Activated T-helper 1 cell treated with anti-CD3 and anti-CD28 coated beads, Interleukin-12 subunit alpha, Interleukin-12 subunit beta, Interleukin-2, Interleukin-4 antibody, amounts not matched to agents 30 ng/mL and 10 ng/mL and 1 ng/mL, durations not matched to agents 14 hours and 24 hours and 36 hours (primary cell): Measurements from ENCODE around the gene IFT88. TPM values are rescaled to one million over a fixed set of nuclear protein-coding genes. Genes with fewer than 3 reads are reported as not detected.

ENCODE experiments used
- DNase-seq: peaks from one replicate; pipeline ENCODE4 v3.0.0; 2021; ENCODE audit warnings: low spot score
- H3K27ac Mint-ChIP-seq: one replicate; pipeline ENCODE4 v1.8.0; 2021; ENCODE audit warnings: mild to moderate bottlenecking, mixed read lengths
- H3K27me3 Mint-ChIP-seq: one replicate; pipeline ENCODE4 v1.8.0; 2022; ENCODE audit warnings: mild to moderate bottlenecking, moderate library complexity, mixed read lengths; ENCODE audit not compliant: insufficient read depth
- H3K36me3 Mint-ChIP-seq: one replicate; pipeline ENCODE4 v1.8.0; 2021; ENCODE audit warnings: low read depth, mixed read lengths
- H3K4me1 Mint-ChIP-seq: one replicate; pipeline ENCODE4 v1.8.0; 2021; ENCODE audit warnings: low read depth, mixed read lengths
- H3K4me3 Mint-ChIP-seq: one replicate; pipeline ENCODE4 v1.8.0; 2021; ENCODE audit warnings: mild to moderate bottlenecking, moderate library complexity, mixed read lengths
- H3K9me3 Mint-ChIP-seq: one replicate; pipeline ENCODE4 v1.8.0; 2021; ENCODE audit warnings: mixed read lengths
- intact Hi-C: fragments of 100-400 bp; cut with micrococcal nuclease; formaldehyde crosslinking; loops from one replicate; pipeline ENCODE4 v1.15.1; 2024
- total RNA-seq: library from RNA; stranded (reverse); gene quantifications from 2 replicates; pipeline ENCODE4 v1.2.3, GENCODE V29; 2022

Gene IFT88
- total RNA-seq, 1 donor from 2014 or later, result 1.5 TPM

DNA sequence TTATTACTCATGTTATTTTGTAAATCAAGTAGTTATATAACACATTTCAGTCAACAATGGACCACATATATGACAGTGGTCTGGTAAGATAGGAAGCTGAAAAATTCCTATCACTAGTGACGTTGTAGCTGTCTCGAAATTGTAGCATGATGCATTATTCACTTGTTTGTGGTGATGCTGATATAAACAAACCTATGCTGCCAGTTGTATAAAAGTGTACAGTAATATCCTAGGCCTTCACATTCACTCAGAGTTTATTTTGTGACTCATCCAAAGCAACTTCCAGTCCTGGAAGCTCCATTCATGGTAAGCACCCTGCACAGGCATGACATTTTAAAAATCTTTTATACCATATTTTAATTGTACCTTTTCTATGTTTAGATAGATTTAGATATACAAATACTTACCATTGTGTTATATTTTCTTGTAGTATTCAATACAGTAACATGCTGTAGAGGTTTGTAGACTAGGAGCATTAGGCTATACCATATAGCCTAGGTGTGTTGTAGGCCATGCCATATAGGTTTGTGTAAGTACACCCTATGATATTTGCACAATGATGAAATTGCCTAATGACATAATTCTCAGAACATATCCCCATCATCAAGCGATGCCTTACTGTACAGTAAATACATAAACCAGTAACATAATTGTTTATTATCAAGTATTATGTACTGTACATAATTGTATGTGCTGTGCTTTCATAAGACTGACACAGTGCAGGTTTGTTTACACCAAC lies 49.3 kb downstream of the IFT88 start:
- H3K27me3 Mint-ChIP-seq, result peaks cover 2% of the 10 kb centered on the region
- no peak for DNase-seq
- H3K36me3 Mint-ChIP-seq, result no peaks in the 10 kb centered on the region
- H3K4me3 Mint-ChIP-seq, result no peak overlapping the region
- H3K27ac Mint-ChIP-seq, result no peak overlapping the region
- H3K4me1 Mint-ChIP-seq, result no peaks in the 10 kb centered on the region
- no peaks in the 10 kb centered on the region for H3K9me3 Mint-ChIP-seq
- intact Hi-C loops, result no loop called here

DNA sequence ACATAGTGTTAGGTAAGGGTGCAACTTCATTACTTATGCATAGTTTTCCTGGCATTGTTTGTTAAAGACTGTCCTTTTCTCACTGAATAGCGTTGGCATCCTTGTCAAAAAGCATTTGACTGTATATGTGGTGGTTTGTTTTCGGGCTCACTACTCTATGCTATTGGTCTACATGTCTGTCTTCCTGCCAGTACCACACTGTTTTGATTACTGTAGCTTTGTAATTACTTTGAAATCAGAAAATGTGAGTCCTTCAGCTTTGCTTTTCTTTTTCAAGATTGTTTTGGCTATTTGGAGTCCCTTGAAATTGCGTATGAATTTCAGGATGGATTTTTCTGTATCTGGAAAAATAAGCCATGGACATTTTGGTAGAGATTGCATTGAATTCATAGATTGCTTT lies 56.0 kb downstream of the IFT88 start:
- no peaks in the 10 kb centered on the region for H3K4me1 Mint-ChIP-seq
- H3K27me3 Mint-ChIP-seq, result peaks cover 2% of the 10 kb centered on the region
- H3K4me3 Mint-ChIP-seq, result no peak overlapping the region
- no peak overlapping the region for H3K27ac Mint-ChIP-seq
- H3K9me3 Mint-ChIP-seq, result no peaks in the 10 kb centered on the region
- no peak for DNase-seq
- intact Hi-C loops, result no loop called here
- no peaks in the 10 kb centered on the region for H3K36me3 Mint-ChIP-seq

DNA sequence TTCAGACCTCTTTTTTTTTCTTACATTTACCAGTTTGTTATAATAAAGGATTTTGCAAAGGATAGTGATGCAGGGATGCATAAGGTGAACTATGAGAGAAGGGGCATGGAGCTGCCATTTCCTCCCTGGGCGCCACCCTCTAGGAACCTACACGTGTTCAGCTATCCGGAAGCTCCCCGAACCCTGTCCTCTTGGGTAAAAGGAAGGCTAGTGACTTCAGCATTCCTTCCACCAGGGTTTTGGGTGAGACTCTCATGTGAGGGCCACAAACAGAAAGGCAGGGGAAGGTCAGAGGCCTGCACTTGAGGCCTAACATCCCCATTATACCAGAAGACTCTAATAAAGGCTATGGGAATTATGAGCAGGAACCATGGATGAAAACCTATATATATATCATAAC lies 57.3 kb downstream of the IFT88 start:
- Mint-ChIP-seq H3K4me1 (no peaks in the 10 kb centered on the region), H3K27me3 (peaks cover 2% of the 10 kb centered on the region)
- intact Hi-C loops, result no loop called here

DNA sequence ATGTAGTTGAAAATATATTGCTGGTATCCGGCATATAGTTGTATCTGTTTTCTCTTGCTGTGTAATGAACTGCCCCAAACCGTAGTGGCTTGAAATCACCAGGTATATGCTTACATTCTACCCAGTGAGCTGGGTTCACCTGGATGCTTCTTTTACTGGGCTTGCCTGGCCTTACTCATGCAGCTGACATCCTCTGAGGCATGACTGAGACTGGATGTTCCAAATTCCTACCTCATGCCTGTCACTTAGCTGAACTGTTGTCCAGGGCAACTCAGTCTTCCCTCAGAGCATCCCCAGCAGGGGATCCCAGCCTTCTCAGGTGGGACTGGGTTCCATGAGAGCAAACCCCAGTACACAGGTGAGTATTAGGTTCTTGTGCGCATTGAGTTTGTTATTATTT lies 66.8 kb downstream of the IFT88 start:
- H3K27me3 Mint-ChIP-seq, result peaks cover 2% of the 10 kb centered on the region

More for the DNA sequence above, 57.3 kb downstream of the IFT88 start:
- Mint-ChIP-seq H3K36me3 (no peaks in the 10 kb centered on the region), H3K9me3 (no peaks in the 10 kb centered on the region), H3K4me3 (no peak overlapping the region), H3K27ac (no peak overlapping the region)
- no peak for DNase-seq

DNA sequence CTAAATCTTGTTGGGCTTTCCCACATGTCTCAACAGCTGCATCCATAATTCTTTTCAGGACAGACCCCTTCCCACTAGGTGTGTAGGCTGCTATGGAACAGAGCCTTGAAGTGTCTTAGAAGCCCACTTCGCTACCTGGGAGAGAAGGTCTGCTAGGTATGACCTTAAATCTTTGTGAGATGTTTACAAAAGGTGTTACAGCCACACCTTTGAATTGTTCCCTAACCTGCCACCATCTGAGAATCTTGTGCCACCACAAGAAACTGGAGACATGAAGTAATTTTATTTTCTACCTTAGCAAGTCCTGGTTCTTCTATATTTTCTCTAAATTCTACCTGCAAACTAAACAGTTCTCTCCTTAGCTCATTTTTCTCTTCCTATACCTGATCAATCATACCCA lies 69.1 kb downstream of the IFT88 start:
- intact Hi-C loops, result no loop called here
- Mint-ChIP-seq H3K27me3 (peaks cover 2% of the 10 kb centered on the region), H3K4me3 (no peak overlapping the region), H3K4me1 (peaks cover 7% of the 10 kb centered on the region), H3K27ac (no peak overlapping the region), H3K36me3 (no peaks in the 10 kb centered on the region), H3K9me3 (no peaks in the 10 kb centered on the region)
- DNase-seq, result no peak

More for the DNA sequence above, 66.8 kb downstream of the IFT88 start:
- no peak for DNase-seq
- H3K4me1 Mint-ChIP-seq, result peaks cover 7% of the 10 kb centered on the region
- H3K36me3 Mint-ChIP-seq, result no peaks in the 10 kb centered on the region
- intact Hi-C loops, result no loop called here
- H3K4me3 Mint-ChIP-seq, result no peak overlapping the region
- H3K27ac Mint-ChIP-seq, result no peak overlapping the region
- H3K9me3 Mint-ChIP-seq, result no peaks in the 10 kb centered on the region

DNA sequence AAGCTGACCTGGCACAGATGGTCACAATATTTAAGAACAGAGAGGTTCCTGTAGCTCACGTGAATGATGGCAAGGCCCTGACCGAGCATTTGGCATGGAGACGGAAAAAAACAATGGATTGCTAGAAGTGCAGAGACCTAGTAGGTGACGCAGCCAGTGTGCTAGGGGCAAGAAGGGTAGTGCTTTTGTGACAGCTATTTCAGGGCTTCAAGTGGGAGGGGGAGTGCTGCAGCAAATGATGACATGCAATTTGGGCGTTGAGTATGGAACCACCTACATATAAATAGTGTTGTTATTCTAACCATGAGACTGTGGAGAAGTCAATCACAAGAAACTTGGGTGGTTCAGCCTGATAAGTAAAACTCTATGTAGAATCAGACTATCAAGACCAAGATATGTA lies 70.9 kb downstream of the IFT88 start:
- Mint-ChIP-seq H3K4me3 (no peak overlapping the region), H3K27me3 (peaks cover 2% of the 10 kb centered on the region), H3K36me3 (no peaks in the 10 kb centered on the region), H3K9me3 (no peaks in the 10 kb centered on the region), H3K4me1 (peaks cover 7% of the 10 kb centered on the region), H3K27ac (no peak overlapping the region)
- intact Hi-C loops, result no loop called here
- no peak for DNase-seq

DNA sequence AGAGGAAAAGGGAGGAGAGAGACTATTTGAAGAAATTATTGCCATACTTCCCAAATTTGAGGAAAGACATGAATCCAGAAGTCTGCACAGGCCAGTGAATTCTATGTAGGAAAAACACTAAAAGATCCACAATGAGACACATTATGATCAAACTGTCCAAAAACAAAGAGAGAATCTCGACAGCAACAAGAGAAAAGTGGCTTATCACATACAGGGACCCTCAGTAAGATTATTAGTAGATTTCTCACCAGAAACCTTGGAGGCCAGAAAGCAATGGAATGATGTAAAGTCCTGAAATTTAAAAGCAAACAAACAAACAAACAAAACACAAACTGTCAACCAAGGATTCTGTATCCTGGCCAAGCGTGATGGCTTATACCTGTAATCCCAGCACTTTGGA lies 80.8 kb downstream of the IFT88 start:
- no peak for DNase-seq
- Mint-ChIP-seq H3K36me3 (no peaks in the 10 kb centered on the region), H3K27ac (no peak overlapping the region), H3K27me3 (peaks cover 2% of the 10 kb centered on the region), H3K9me3 (no peaks in the 10 kb centered on the region), H3K4me1 (no peaks in the 10 kb centered on the region), H3K4me3 (no peak overlapping the region)
- intact Hi-C loops, result no loop called here

DNA sequence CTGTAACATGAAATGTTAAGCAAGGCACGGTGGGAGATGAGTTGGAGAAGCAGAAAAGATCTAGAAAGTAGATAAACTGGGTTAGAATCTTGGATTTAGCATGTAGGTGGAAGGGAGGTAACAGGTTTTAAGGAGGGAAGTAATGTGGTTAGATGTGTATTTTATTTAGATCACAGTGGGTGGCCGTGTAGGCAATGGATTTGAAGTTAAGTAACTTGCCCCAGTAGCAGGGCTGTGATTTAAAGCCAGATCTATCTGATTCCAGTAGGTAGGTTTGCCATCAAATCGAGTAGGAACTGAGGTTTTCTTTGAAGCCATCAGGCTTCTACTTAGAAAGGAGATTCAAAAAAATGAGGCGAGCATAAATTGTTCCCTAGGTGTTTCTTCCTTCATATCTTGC lies 86.0 kb downstream of the IFT88 start:
- H3K27ac Mint-ChIP-seq, result no peak overlapping the region
- DNase-seq, result no peak
- H3K4me1 Mint-ChIP-seq, result no peaks in the 10 kb centered on the region
- intact Hi-C loops, result no loop called here
- H3K36me3 Mint-ChIP-seq, result no peaks in the 10 kb centered on the region
- H3K9me3 Mint-ChIP-seq, result no peaks in the 10 kb centered on the region
- peaks cover 2% of the 10 kb centered on the region for H3K27me3 Mint-ChIP-seq
- no peak overlapping the region for H3K4me3 Mint-ChIP-seq

DNA sequence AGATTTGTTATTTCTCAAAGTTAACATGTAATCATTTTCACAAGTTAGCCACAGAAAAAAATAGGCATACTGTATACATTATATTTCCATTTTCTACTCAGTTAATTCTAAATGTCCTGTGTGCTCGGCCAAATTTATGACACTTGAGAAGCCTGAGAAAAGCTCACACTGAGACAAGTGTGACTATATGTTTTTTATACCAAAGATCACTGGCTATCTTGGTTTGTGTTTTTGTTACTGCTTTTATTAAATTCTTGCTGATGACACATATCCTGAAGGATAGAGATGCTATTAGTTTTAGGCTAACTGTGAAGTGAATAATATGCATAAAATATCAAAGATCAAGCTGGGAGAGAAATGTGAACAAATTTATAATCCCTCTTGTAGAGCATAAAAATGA lies 87.2 kb downstream of the IFT88 start:
- intact Hi-C loops, result no loop called here
- H3K9me3 Mint-ChIP-seq, result no peaks in the 10 kb centered on the region
- H3K27ac Mint-ChIP-seq, result no peak overlapping the region
- H3K4me1 Mint-ChIP-seq, result no peaks in the 10 kb centered on the region
- no peaks in the 10 kb centered on the region for H3K36me3 Mint-ChIP-seq
- H3K27me3 Mint-ChIP-seq, result no peaks in the 10 kb centered on the region
- H3K4me3 Mint-ChIP-seq, result no peak overlapping the region
- DNase-seq, result no peak

DNA sequence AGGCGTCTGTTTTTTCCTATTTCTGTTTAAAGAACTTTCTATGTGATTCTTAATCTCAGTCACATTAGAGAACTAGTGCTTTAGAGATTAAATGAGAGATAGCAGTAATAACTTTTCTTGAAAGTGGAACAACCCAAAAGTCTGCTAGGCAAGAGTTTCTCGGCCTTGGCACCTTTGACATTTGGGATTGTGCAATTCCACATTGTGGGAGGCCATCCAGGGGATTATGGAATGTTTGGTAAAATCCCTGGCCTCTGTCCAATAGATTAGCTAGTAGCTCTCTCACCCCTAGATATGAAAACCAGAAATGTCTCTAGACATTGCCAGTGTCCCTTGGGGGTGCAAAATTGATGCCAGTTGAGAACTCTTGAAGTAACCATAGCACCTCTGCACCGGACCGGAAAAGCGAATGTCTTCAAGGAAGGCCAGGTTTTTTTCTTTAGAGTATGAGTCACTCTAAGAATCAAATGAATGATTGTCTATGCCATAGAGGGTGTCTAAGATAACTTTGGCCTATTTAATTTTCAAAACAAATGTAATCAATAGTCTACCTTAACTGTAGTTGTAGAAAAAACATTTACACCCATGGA lies 91.6 kb downstream of the IFT88 start:
- Mint-ChIP-seq H3K36me3 (peaks cover 2% of the 10 kb centered on the region), H3K27me3 (no peaks in the 10 kb centered on the region), H3K4me3 (no peak overlapping the region), H3K9me3 (no peaks in the 10 kb centered on the region), H3K27ac (no peak overlapping the region), H3K4me1 (no peaks in the 10 kb centered on the region)
- intact Hi-C loops, result no loop called here
- no peak for DNase-seq

DNA sequence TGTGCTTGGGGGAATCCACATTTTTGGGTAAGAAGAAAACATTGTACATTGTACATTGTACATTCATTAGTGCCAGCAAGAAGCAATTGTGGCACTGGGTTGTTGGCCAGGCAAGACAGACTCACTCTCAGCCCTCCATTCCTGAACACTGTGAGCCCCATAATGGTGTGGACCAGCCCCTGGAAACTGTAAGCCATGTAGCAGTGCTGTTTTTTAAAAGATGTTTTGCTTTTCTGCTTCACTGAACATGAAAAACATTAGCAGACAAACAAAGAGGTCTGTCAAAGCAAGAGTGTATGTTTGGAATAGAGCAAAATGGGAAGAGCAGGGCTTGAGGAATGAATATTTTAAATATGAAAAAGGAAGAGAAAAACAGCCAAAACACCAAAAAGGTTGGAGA lies 97.4 kb downstream of the IFT88 start:
- intact Hi-C loops, result no loop called here
- no peak for DNase-seq
- no peak overlapping the region for H3K27ac Mint-ChIP-seq
- peaks cover 2% of the 10 kb centered on the region for H3K36me3 Mint-ChIP-seq
- no peaks in the 10 kb centered on the region for H3K9me3 Mint-ChIP-seq
- H3K4me3 Mint-ChIP-seq, result no peak overlapping the region
- peaks cover 2% of the 10 kb centered on the region for H3K27me3 Mint-ChIP-seq
- no peaks in the 10 kb centered on the region for H3K4me1 Mint-ChIP-seq

DNA sequence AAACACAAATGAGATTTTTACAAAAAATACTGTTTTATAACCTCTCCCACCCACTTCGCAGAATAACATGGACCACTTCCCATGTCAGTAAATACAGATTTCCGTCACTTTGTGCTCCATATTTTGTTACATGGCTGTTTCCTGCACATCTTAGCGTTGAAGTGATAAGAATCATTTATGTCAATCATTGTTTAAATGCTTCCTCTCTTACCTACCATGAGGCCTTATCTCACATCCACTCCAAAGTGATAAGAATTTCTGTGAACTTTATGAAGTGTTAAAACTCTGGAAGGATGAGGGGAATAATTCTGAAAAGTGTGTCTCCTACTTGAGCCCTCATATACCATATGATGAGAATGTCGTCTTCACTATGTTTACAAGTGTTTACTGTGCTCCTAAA lies 100.0 kb downstream of the IFT88 start:
- H3K9me3 Mint-ChIP-seq, result no peaks in the 10 kb centered on the region
- intact Hi-C loops, result no loop called here
- H3K36me3 Mint-ChIP-seq, result no peaks in the 10 kb centered on the region
- H3K27me3 Mint-ChIP-seq, result peaks cover 2% of the 10 kb centered on the region
- H3K4me3 Mint-ChIP-seq, result no peak overlapping the region
- no peak overlapping the region for H3K27ac Mint-ChIP-seq
- no peak for DNase-seq
- H3K4me1 Mint-ChIP-seq, result no peaks in the 10 kb centered on the region

DNA sequence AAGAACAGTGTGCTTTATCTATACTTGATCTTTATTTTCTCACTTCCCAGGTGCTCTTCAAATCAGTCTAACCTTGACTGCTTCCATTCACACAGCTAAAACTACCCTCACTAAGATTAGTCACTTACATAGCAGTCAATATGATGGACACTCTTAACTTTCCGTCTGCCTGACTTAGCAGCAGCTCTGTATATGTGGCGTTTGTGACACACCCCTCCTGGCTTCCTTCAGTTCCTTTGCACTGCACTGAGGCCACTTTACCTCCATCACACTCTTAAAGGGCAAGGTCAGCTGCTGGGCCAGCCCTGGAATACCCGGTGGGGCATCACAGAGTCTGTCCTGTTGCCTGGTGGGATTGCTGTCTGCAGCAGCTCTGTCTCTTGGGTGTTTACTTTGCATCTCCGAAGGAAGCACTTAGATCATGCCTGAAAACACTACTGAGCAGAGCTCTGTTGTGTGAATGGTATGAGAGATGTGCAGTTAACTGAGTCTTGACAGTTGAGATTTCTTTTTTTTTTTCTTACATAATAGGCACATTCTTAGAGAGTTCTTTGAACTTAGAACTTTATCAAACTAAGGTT lies 101.0 kb downstream of the IFT88 start:
- intact Hi-C loops, result no loop called here
- Mint-ChIP-seq H3K27me3 (peaks cover 2% of the 10 kb centered on the region), H3K4me1 (no peaks in the 10 kb centered on the region), H3K27ac (no peak overlapping the region), H3K4me3 (no peak overlapping the region), H3K9me3 (no peaks in the 10 kb centered on the region), H3K36me3 (no peaks in the 10 kb centered on the region)
- no peak for DNase-seq
